GM21723 (cell line): ENCODE results near the gene PRSS56.

Experiments
- ATAC-seq: cut with Tn5 transposase; IDR thresholded peaks from one replicate; pipeline ENCODE4 v1.9.1; 2021; ENCODE audit warnings: mild to moderate bottlenecking, moderate library complexity; ENCODE audit not compliant: unreplicated experiment

The PRSS56 gene

GRCh38 chr2:232486558-232487384 is 33.4 kb upstream of the PRSS56 start:
- ATAC-seq: no peak

- no peak for ATAC-seq
Measured at GRCh38 chr2:232487385-232488096, 32.6 kb upstream of the PRSS56 start, which contains the start of gene ECEL1. ECEL1 (minus strand) TSS chr2:232487834; CDS start chr2:232486653, 1,181 bp downstream.

GRCh38 chr2:232488097-232488711 is 32.0 kb upstream of the PRSS56 start:
- ATAC-seq: no peak

- ATAC-seq: no peak
Measured at GRCh38 chr2:232488721-232489300, 31.4 kb upstream of the PRSS56 start.

- ATAC-seq: no peak
Measured at GRCh38 chr2:232489516-232490220, 30.5 kb upstream of the PRSS56 start.

GRCh38 chr2:232490221-232491138 is 29.7 kb upstream of the PRSS56 start:
- no peak for ATAC-seq

GRCh38 chr2:232491139-232491780 is 28.9 kb upstream of the PRSS56 start:
- no peak for ATAC-seq

GRCh38 chr2:232492236-232492848 is 27.8 kb upstream of the PRSS56 start:
- no peak for ATAC-seq

GRCh38 chr2:232492963-232493700 is 27.1 kb upstream of the PRSS56 start:
- no peak for ATAC-seq

GRCh38 chr2:232493701-232494474 is 26.3 kb upstream of the PRSS56 start:
- no peak for ATAC-seq

- ATAC-seq: no peak
Measured at GRCh38 chr2:232494542-232494941, 25.6 kb upstream of the PRSS56 start.

GRCh38 chr2:232495292-232495691 is 24.9 kb upstream of the PRSS56 start:
- no peak for ATAC-seq

- ATAC-seq: no peak
Measured at GRCh38 chr2:232496501-232497270, 23.5 kb upstream of the PRSS56 start.

- no peak for ATAC-seq
Measured at GRCh38 chr2:232497348-232497747, 22.8 kb upstream of the PRSS56 start.

- no peak for ATAC-seq
Measured at GRCh38 chr2:232498452-232498851, 21.7 kb upstream of the PRSS56 start.

- ATAC-seq: no peak
Measured at GRCh38 chr2:232501331-232501771, 18.8 kb upstream of the PRSS56 start.
